A549 (cell line): ENCODE results near the gene MAP1S. TPM values are rescaled to one million over a fixed set of nuclear protein-coding genes. Genes with fewer than 3 reads are reported as not detected.
A peak's percentile ranks its signal among the peaks of the same experiment; 100 is the strongest.

Source experiments
- ATAC-seq, 2 experiments: fragments of 200-7000 bp in 1 of 2; fragments of >200 bp in 1 of 2; cut with Nextera tagmentation in 1 of 2; cut with Tn5 transposase in 1 of 2; 3 replicates each; pipeline versions ENCODE4 v1.8.0 to v1.9.1; 2018 to 2020; ENCODE audit warnings: mild to moderate bottlenecking in 1 of 2, moderate library complexity in 1 of 2
- CTCF ChIA-PET: fragments of 300-600 bp; sonication (Branson Sonifier 250); formaldehyde crosslinking; extraction: SDS; loops from one replicate; lab custom pipeline; 2021; ENCODE audit warnings: antibody characterized with exemption, inconsistent platforms; lab: Yijun Ruan, JAX
- POLR2A ChIA-PET: fragments of 350-600 bp; formaldehyde crosslinking; extraction: SDS; loops from one replicate; lab custom pipeline; 2021; ENCODE audit warnings: antibody characterized with exemption, inconsistent platforms; lab: Yijun Ruan, JAX
- DNase-seq, 2 experiments: peaks; one replicate each; pipeline versions ENCODE4 v3.0.0 to v3.0.0-alpha.2; 2011 to 2016; ENCODE audit warnings: low read depth in 1 of 2, low spot score in 1 of 2
- FAIRE-seq: peaks from 2 replicates; lab custom pipeline; 2011; peaks lifted over from hg19 to GRCh38; lab: Jason Lieb, UNC
- H3K27ac ChIP-seq, 2 experiments: fragments of >200 bp; sonication (Bioruptor Twin); formaldehyde crosslinking; 3 replicates each; pipeline ENCODE4 v1.5.1; 2016 to 2017
- H3K4me1 ChIP-seq: fragments of >200 bp; sonication (Bioruptor Twin); formaldehyde crosslinking; 3 replicates; pipeline ENCODE4 v1.6.1; 2016
- H3K4me2 ChIP-seq: fragments of >200 bp; sonication (Bioruptor Twin); formaldehyde crosslinking; 3 replicates; pipeline ENCODE4 v1.6.1; 2016
- H3K4me3 ChIP-seq: fragments of >200 bp; sonication (Bioruptor Twin); formaldehyde crosslinking; 3 replicates; pipeline ENCODE4 v1.5.1; 2016
- H3K9me3 ChIP-seq: fragments of >200 bp; sonication (Bioruptor Twin); formaldehyde crosslinking; 3 replicates; pipeline ENCODE4 v1.6.1; 2016
- BHLHE40 ChIP-seq: IDR thresholded peaks from 2 replicates; pipeline ENCODE4 v1.6.1; 2012; ENCODE audit warnings: low read depth, low read length, inconsistent platforms
- CHD2 ChIP-seq: fragments of 150-350 bp; IDR thresholded peaks from 2 replicates; pipeline ENCODE4 v1.6.1; 2014; ENCODE audit warnings: low read length; ENCODE audit not compliant: partially characterized antibody
- CTCF ChIP-seq: fragments of >200 bp; sonication (Bioruptor Twin); formaldehyde crosslinking; IDR thresholded peaks from 3 replicates; pipeline ENCODE4 v1.5.1; 2016
- EHMT2 ChIP-seq: fragments of 200-600 bp; sonication (generic); IDR thresholded peaks from 2 replicates; pipeline ENCODE4 v1.6.1; 2016; ENCODE audit warnings: antibody characterized with exemption, low read depth, mild to moderate bottlenecking, moderate library complexity
- EP300 ChIP-seq, 2 experiments: fragments of >200 bp; sonication (Bioruptor Twin); formaldehyde crosslinking; IDR thresholded peaks; 2 replicates in 1 of 2; 3 replicates in 1 of 2; pipeline ENCODE4 v1.6.1; 2016 to 2017
- FOSB ChIP-seq: fragments of 250-450 bp; sonication (Bioruptor Pico); IDR thresholded peaks from 2 replicates; pipeline ENCODE4 v1.5.0; 2020; ENCODE audit warnings: mild to moderate bottlenecking, moderate library complexity
- HDAC2 ChIP-seq: fragments of 200-600 bp; sonication (generic); IDR thresholded peaks from 2 replicates; pipeline ENCODE4 v1.6.1; 2016
- HOXA7 ChIP-seq: fragments of 250-450 bp; sonication (Bioruptor Pico); IDR thresholded peaks from 2 replicates; pipeline ENCODE4 v1.5.0; 2020; ENCODE audit warnings: mild to moderate bottlenecking, moderate library complexity
- HOXB13 ChIP-seq: fragments of 250-450 bp; sonication (Bioruptor Pico); IDR thresholded peaks from 2 replicates; pipeline ENCODE4 v1.5.0; 2020; ENCODE audit warnings: low read depth, mild to moderate bottlenecking, moderate library complexity
- HOXB5 ChIP-seq: fragments of 250-450 bp; sonication (Bioruptor Pico); IDR thresholded peaks from 2 replicates; pipeline ENCODE4 v1.5.0; 2020; ENCODE audit warnings: mild to moderate bottlenecking, moderate library complexity
- JUNB ChIP-seq: fragments of >200 bp; sonication (Bioruptor Twin); formaldehyde crosslinking; IDR thresholded peaks from 2 replicates; pipeline ENCODE4 v1.6.1; 2016
- KDM1A ChIP-seq: fragments of 200-600 bp; sonication (generic); IDR thresholded peaks from 2 replicates; pipeline ENCODE4 v1.6.1; 2016; ENCODE audit warnings: low read depth, mild to moderate bottlenecking
- KDM5A ChIP-seq: fragments of 200-600 bp; sonication (generic); IDR thresholded peaks from 2 replicates; pipeline ENCODE4 v1.6.1; 2016; ENCODE audit warnings: antibody characterized with exemption, mild to moderate bottlenecking
- MAFK ChIP-seq: fragments of 450-650 bp; IDR thresholded peaks from 2 replicates; pipeline ENCODE4 v1.6.1; 2014; ENCODE audit not compliant: partially characterized antibody
- MAX ChIP-seq: IDR thresholded peaks from 2 replicates; pipeline ENCODE4 v1.6.1; 2012
- NFE2L2 ChIP-seq: fragments of 150-350 bp; conservative IDR thresholded peaks from 2 replicates; pipeline ENCODE4 v1.6.1; 2014; ENCODE audit warnings: low read length
- NPAS2 ChIP-seq: fragments of 250-450 bp; sonication (Bioruptor Pico); IDR thresholded peaks from 2 replicates; pipeline ENCODE4 v1.8.0; 2022; ENCODE audit warnings: mild to moderate bottlenecking, moderate library complexity, borderline replicate concordance
- PBX3 ChIP-seq: IDR thresholded peaks from 2 replicates; pipeline ENCODE4 v1.6.1; 2012
- PHF8 ChIP-seq: fragments of 200-600 bp; sonication (generic); IDR thresholded peaks from 2 replicates; pipeline ENCODE4 v1.6.1; 2016; ENCODE audit warnings: low read depth, mild to moderate bottlenecking, antibody characterized with exemption, moderate library complexity, borderline replicate concordance
- POLR2A ChIP-seq: IDR thresholded peaks from 2 replicates; pipeline ENCODE4 v1.6.1; 2012; ENCODE audit warnings: mild to moderate bottlenecking, low read length
- RCOR1 ChIP-seq: fragments of 150-350 bp; IDR thresholded peaks from 2 replicates; pipeline ENCODE4 v1.6.1; 2014; ENCODE audit warnings: antibody characterized with exemption, low read length, low read depth
- SMC3 ChIP-seq: fragments of >200 bp; sonication (Bioruptor Twin); formaldehyde crosslinking; IDR thresholded peaks from 3 replicates; pipeline ENCODE4 v1.6.1; 2018; ENCODE audit warnings: inconsistent platforms
- TFCP2L1 ChIP-seq: fragments of 250-450 bp; sonication (Bioruptor Pico); IDR thresholded peaks from 2 replicates; pipeline ENCODE4 v1.5.0; 2021; ENCODE audit warnings: mild to moderate bottlenecking
- ZFP36 ChIP-seq: fragments of 450-650 bp; IDR thresholded peaks from 2 replicates; pipeline ENCODE4 v1.6.1; 2014; ENCODE audit warnings: borderline replicate concordance; ENCODE audit not compliant: partially characterized antibody
- ZNF302 ChIP-seq: fragments of 250-450 bp; sonication (Bioruptor Pico); IDR thresholded peaks from 2 replicates; pipeline ENCODE4 v1.9.0; 2021; ENCODE audit warnings: inconsistent platforms, mild to moderate bottlenecking, moderate library complexity
- ZSCAN20 ChIP-seq: fragments of 250-450 bp; sonication (Bioruptor Pico); IDR thresholded peaks from 2 replicates; pipeline ENCODE4 v1.8.0; 2022; ENCODE audit warnings: mild to moderate bottlenecking, moderate library complexity
- WGBS: methylation state at CpG from one replicate; pipeline ENCODE4 v1.1.6; 2017; ENCODE audit errors: missing lambda C conversion rate; 5-methylcytosine and 5-hydroxymethylcytosine counted together
- polyA plus RNA-seq, 4 experiments: library from polyadenylated mRNA; depleted of rRNA in 3 of 4; stranded (reverse); fragments of >200 nt; fragmentation: RNase III in 1 of 4; extraction: RNeasy Plus Mini Kit Qiagen cat#74134 plus additional on column Dnase treatment in 1 of 4; gene quantifications; 2 replicates in 3 of 4; 3 replicates in 1 of 4; pipeline ENCODE4 v1.2.3, GENCODE V29; 2011 to 2017
- TF ChIP-seq, protein P1 (sequence below): IDR thresholded peaks from 2 replicates; pipeline ENCODE4 v1.6.1; 2012; ENCODE audit warnings: low read depth, borderline replicate concordance
- TF ChIP-seq, protein P2 (sequence below): fragments of 250-450 bp; sonication (Bioruptor Pico); IDR thresholded peaks from 2 replicates; pipeline ENCODE4 v1.5.0; 2020; ENCODE audit warnings: low read depth, mild to moderate bottlenecking, moderate library complexity
- TF ChIP-seq, protein P3 (sequence below): fragments of 200-600 bp; sonication (generic); IDR thresholded peaks from 2 replicates; pipeline ENCODE4 v1.6.1; 2016; ENCODE audit warnings: antibody characterized with exemption, mild to moderate bottlenecking, moderate library complexity

MAP1S gene
- polyA plus RNA-seq, 2 of the 4 experiments (the other 2 are of a cell fraction), result 8.3 to 26.9 TPM

- Histone ChIP-seq H3K9me3 (no peaks in the 10 kb centered on the region), H3K4me2 (peak overlapping the region; percentile 97), H3K4me3 (no peak overlapping the region), H3K4me1 (peaks cover 14% of the 10 kb centered on the region), H3K27ac (peak overlapping the region in 1 of 2 experiments; percentile 100; a peak in 1 of 6 replicates)
- no peak for FAIRE-seq
- TF ChIP-seq ZNF302 (CRISPR knock-in tag), result no peak
- TF ChIP-seq SMC3, result no peak
- TF ChIP-seq ZSCAN20, result no peak
- TF ChIP-seq, protein P1, sequence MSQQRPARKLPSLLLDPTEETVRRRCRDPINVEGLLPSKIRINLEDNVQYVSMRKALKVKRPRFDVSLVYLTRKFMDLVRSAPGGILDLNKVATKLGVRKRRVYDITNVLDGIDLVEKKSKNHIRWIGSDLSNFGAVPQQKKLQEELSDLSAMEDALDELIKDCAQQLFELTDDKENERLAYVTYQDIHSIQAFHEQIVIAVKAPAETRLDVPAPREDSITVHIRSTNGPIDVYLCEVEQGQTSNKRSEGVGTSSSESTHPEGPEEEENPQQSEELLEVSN, result no peak
- no peak for TF ChIP-seq CHD2
- TF ChIP-seq NFE2L2, result no peak
- no peak for TF ChIP-seq HOXB5
- no peak for TF ChIP-seq BHLHE40
- no peak for TF ChIP-seq PHF8
- no peak for TF ChIP-seq EHMT2
- no peak for TF ChIP-seq NPAS2 (CRISPR knock-in tag)
- no peak for TF ChIP-seq TFCP2L1 (CRISPR knock-in tag)
- no peak for TF ChIP-seq PBX3
- no peak for TF ChIP-seq RCOR1
- no peak for TF ChIP-seq FOSB
- TF ChIP-seq, protein P2, sequence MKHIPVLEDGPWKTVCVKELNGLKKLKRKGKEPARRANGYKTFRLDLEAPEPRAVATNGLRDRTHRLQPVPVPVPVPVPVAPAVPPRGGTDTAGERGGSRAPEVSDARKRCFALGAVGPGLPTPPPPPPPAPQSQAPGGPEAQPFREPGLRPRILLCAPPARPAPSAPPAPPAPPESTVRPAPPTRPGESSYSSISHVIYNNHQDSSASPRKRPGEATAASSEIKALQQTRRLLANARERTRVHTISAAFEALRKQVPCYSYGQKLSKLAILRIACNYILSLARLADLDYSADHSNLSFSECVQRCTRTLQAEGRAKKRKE, result no peak
- no peak for TF ChIP-seq KDM5A
- ChIA-PET POLR2A (no interaction called here), CTCF (interaction anchor here (0.9 to 1.5 kb wide), 2 partner anchors 38 to 115 kb away, joined by 3 read pairs; no protein-coding TSS in a partner anchor)
- no peak for DNase-seq
- ATAC-seq, result no peak
- 83% methylated on average over 12 of the region's 12 CpGs for WGBS
Observed at GRCh38 chr19:17721111-17721628, 1.9 kb downstream of the MAP1S start.

DNA sequence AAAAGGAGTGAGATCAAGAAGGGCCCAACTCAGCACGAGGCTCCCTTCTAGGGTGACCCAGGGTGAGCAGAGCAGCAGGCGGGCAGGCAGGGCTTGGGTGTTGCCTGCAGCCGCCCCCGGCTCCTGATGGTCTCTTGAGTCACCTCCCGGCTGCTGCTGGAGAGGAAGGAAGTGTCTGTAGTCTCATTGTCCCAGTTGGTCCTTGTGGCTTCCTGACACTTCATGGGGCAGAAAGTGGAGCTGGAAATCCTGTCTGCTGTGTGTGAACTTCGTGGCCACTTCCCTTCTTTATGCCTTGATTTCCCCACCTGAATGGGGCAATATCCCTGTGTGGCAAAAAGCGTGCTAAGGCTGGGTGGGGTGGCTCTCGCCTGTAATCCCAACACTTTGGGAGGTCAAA is 2.5 kb downstream of the MAP1S start:
- TF ChIP-seq, protein P3, sequence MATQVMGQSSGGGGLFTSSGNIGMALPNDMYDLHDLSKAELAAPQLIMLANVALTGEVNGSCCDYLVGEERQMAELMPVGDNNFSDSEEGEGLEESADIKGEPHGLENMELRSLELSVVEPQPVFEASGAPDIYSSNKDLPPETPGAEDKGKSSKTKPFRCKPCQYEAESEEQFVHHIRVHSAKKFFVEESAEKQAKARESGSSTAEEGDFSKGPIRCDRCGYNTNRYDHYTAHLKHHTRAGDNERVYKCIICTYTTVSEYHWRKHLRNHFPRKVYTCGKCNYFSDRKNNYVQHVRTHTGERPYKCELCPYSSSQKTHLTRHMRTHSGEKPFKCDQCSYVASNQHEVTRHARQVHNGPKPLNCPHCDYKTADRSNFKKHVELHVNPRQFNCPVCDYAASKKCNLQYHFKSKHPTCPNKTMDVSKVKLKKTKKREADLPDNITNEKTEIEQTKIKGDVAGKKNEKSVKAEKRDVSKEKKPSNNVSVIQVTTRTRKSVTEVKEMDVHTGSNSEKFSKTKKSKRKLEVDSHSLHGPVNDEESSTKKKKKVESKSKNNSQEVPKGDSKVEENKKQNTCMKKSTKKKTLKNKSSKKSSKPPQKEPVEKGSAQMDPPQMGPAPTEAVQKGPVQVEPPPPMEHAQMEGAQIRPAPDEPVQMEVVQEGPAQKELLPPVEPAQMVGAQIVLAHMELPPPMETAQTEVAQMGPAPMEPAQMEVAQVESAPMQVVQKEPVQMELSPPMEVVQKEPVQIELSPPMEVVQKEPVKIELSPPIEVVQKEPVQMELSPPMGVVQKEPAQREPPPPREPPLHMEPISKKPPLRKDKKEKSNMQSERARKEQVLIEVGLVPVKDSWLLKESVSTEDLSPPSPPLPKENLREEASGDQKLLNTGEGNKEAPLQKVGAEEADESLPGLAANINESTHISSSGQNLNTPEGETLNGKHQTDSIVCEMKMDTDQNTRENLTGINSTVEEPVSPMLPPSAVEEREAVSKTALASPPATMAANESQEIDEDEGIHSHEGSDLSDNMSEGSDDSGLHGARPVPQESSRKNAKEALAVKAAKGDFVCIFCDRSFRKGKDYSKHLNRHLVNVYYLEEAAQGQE, result no peak
- TF ChIP-seq NFE2L2 (no peak), ZFP36 (no peak), TFCP2L1 (CRISPR knock-in tag) (no peak), POLR2A (no peak), HOXA7 (CRISPR knock-in tag) (no peak), EHMT2 (no peak), EP300 (IDR thresholded peaks at IDR 0.05) (no peak), FOSB (no peak), HOXB13 (no peak), MAX (no peak), NPAS2 (CRISPR knock-in tag) (no peak), PHF8 (no peak), HDAC2 (no peak), CTCF (no peak), MAFK (no peak), JUNB (no peak), KDM1A (no peak)
- TF ChIP-seq, protein P1, result no peak
- Histone ChIP-seq H3K4me1 (peaks cover 14% of the 10 kb centered on the region), H3K4me2 (no peak overlapping the region), H3K9me3 (no peaks in the 10 kb centered on the region), H3K4me3 (no peak overlapping the region), H3K27ac (0 out of 6 replicates have a peak overlapping the region, but pooled peaks of 1 of the 2 experiments have one; percentile 13)
- CTCF ChIA-PET, result interaction anchor here (0.7 to 1.5 kb wide), 2 partner anchors 44 to 116 kb away, joined by 3 read pairs; no protein-coding TSS in a partner anchor
- 85% methylated on average over 5 of the region's 8 CpGs for WGBS
- DNase-seq (no peak), ATAC-seq (no peak), FAIRE-seq (no peak)
- POLR2A ChIA-PET, result no interaction called here
